Tibial artery (tissue), 4 donors: ENCODE results near the gene RIOX2.

ENCODE experiments used
- DNase-seq, 2 donors: peaks; one replicate each; pipeline ENCODE4 v3.0.0-alpha.2; 2019
- H3K27ac ChIP-seq, 2 donors: fragments of 200-600 bp; sonication (generic) in 1 of 2; 1 replicate in 1 of 2; 2 replicates in 1 of 2; pipeline ENCODE4 v1.5.1; 2018 to 2019; ENCODE audit warnings: mild to moderate bottlenecking in 1 of 2
- H3K27me3 ChIP-seq, 2 donors: fragments of 200-600 bp; sonication (generic) in 1 of 2; one replicate each; pipeline versions ENCODE4 v1.5.1 to v1.6.0; 2016 to 2019
- H3K36me3 ChIP-seq, 3 donors: fragments of 200-600 bp; sonication (generic) in 2 of 3; one replicate each; pipeline ENCODE4 v1.5.1; 2016 to 2019; ENCODE audit warnings: mild to moderate bottlenecking in 2 of 3
- H3K4me1 ChIP-seq, 4 donors: fragments of 200-600 bp; sonication (generic) in 2 of 4; 1 replicate in 3 of 4; 2 replicates in 1 of 4; pipeline ENCODE4 v1.5.1; 2016 to 2019
- H3K4me3 ChIP-seq, 2 donors: fragments of 200-600 bp; sonication (generic) in 1 of 2; 1 replicate in 1 of 2; 2 replicates in 1 of 2; pipeline ENCODE4 v1.5.1; 2018 to 2019; ENCODE audit warnings: mild to moderate bottlenecking in 2 of 2
- H3K9me3 ChIP-seq, 3 donors: fragments of 200-600 bp; sonication (generic) in 1 of 3; one replicate each; pipeline ENCODE4 v1.5.1; 2016 to 2019
- intact Hi-C: fragments of 100-400 bp; cut with DNase I; formaldehyde crosslinking; loops from one replicate; pipeline ENCODE4 v1.15.0; 2023; ENCODE audit warnings: low total_unique reads
- TF ChIP-seq, protein P1 (sequence below), 2 experiments: fragments of 200-600 bp in 1 of 2; fragments of 450-650 bp in 1 of 2; IDR thresholded peaks; one replicate each; pipeline ENCODE4 v1.5.1; 2017 to 2019; ENCODE audit warnings: antibody characterized with exemption in 2 of 2, mild to moderate bottlenecking in 1 of 2, moderate library complexity in 1 of 2

Gene RIOX2

GRCh38 chr3:97988784-97989568 lies 16.7 kb upstream of the RIOX2 start:
- no peaks in the 10 kb centered on the region for H3K36me3 ChIP-seq
- H3K9me3 ChIP-seq = no peaks in the 10 kb centered on the region
- H3K27ac ChIP-seq = no peak overlapping the region
- no peak overlapping the region for H3K4me3 ChIP-seq
- H3K4me1 ChIP-seq = no peaks in the 10 kb centered on the region
- no peaks in the 10 kb centered on the region for H3K27me3 ChIP-seq
- TF ChIP-seq, protein P1, sequence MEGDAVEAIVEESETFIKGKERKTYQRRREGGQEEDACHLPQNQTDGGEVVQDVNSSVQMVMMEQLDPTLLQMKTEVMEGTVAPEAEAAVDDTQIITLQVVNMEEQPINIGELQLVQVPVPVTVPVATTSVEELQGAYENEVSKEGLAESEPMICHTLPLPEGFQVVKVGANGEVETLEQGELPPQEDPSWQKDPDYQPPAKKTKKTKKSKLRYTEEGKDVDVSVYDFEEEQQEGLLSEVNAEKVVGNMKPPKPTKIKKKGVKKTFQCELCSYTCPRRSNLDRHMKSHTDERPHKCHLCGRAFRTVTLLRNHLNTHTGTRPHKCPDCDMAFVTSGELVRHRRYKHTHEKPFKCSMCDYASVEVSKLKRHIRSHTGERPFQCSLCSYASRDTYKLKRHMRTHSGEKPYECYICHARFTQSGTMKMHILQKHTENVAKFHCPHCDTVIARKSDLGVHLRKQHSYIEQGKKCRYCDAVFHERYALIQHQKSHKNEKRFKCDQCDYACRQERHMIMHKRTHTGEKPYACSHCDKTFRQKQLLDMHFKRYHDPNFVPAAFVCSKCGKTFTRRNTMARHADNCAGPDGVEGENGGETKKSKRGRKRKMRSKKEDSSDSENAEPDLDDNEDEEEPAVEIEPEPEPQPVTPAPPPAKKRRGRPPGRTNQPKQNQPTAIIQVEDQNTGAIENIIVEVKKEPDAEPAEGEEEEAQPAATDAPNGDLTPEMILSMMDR (IDR thresholded peaks at IDR 0.05) = no peak
- no peak for DNase-seq
- intact Hi-C loops = no loop called here

- no peaks in the 10 kb centered on the region for H3K36me3 ChIP-seq
- TF ChIP-seq, protein P1 (IDR thresholded peaks at IDR 0.05) = no peak
- no peaks in the 10 kb centered on the region for H3K9me3 ChIP-seq
- intact Hi-C loops = no loop called here
- no peaks in the 10 kb centered on the region for H3K27me3 ChIP-seq
- no peak overlapping the region for H3K4me3 ChIP-seq
- DNase-seq = no peak
- H3K27ac ChIP-seq = no peak overlapping the region
- H3K4me1 ChIP-seq = no peaks in the 10 kb centered on the region
These were observed 15.1 kb upstream of the RIOX2 start for GRCh38 chr3:97987306-97987705.

GRCh38 chr3:97983933-97984491 lies 11.8 kb upstream of the RIOX2 start:
- no peak overlapping the region for H3K27ac ChIP-seq
- DNase-seq = no peak
- intact Hi-C loops = no loop called here
- H3K27me3 ChIP-seq = no peaks in the 10 kb centered on the region
- H3K9me3 ChIP-seq = no peaks in the 10 kb centered on the region
- H3K4me3 ChIP-seq = no peak overlapping the region
- no peaks in the 10 kb centered on the region for H3K4me1 ChIP-seq
- TF ChIP-seq, protein P1 (IDR thresholded peaks at IDR 0.05) = no peak
- H3K36me3 ChIP-seq = no peaks in the 10 kb centered on the region

DNA sequence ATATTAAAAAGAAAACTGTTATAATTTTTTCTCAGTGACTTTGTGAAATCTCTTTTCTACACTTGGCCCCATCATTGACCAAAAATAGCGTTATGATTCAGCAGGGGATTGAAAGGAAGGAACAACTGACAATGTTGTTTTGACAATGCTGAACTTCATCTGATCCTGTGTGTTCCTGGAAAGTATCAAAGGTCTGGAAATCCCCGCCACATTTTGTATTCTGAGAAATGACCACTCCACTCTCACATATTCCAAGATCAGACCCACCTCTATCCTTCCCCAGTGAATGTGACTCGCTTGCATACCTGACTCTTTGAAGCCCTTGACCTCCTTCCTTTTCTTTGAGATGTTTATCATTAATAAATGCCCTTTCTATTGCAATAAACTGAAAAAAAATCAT lies 9.7 kb upstream of the RIOX2 start:
- TF ChIP-seq, protein P1 (IDR thresholded peaks at IDR 0.05) = no peak
- no peaks in the 10 kb centered on the region for H3K27me3 ChIP-seq
- no peaks in the 10 kb centered on the region for H3K4me1 ChIP-seq
- intact Hi-C loops = no loop called here
- H3K9me3 ChIP-seq = no peaks in the 10 kb centered on the region
- DNase-seq = no peak
- H3K27ac ChIP-seq = no peak overlapping the region
- H3K4me3 ChIP-seq = no peak overlapping the region
- H3K36me3 ChIP-seq = no peaks in the 10 kb centered on the region

- intact Hi-C loops = loop anchor here (10.0 kb wide), 1 partner anchor 155 kb away; the partner anchor contains the start of gene CRYBG3
- no peaks in the 10 kb centered on the region for H3K4me1 ChIP-seq
- no peak overlapping the region for H3K4me3 ChIP-seq
- no peaks in the 10 kb centered on the region for H3K9me3 ChIP-seq
- no peak for DNase-seq
- H3K27me3 ChIP-seq = no peaks in the 10 kb centered on the region
- no peak overlapping the region for H3K27ac ChIP-seq
- no peaks in the 10 kb centered on the region for H3K36me3 ChIP-seq
- TF ChIP-seq, protein P1 (IDR thresholded peaks at IDR 0.05) = no peak
These were observed 7.4 kb upstream of the RIOX2 start for GRCh38 chr3:97979610-97980009.
